Measurements from ENCODE around the gene ULK4. TPM values are rescaled to one million over a fixed set of nuclear protein-coding genes. Genes with fewer than 3 reads are reported as not detected.

The ULK4 gene
- total and polyA plus RNA-seq, 2 of the 8 experiments (the other 6 are each of a cell fraction or from before 2014, with no cell fraction given) = 3.0 to 10.8 TPM

DNA sequence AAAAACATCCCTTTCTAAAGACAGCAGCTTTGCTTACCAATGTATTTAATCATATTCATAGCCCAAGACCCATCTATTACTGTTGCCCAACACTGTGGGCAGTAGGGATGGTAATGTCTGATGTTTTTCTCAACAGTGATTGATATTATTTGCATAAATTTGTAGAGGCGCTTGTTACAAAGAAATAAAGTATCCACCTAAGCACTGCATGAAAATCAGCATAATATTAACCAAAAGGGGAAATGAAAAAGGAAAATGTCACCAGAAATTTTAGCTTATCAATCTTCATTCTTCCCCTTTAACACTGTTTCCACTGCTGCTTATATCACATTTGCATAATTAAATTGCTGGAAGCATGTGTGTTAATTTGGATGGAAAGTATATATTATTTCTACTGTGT is 622.1 kb downstream of the ULK4 start:
- H4K91ac ChIP-seq (replicated peaks; ENCODE audit: insufficient read length, low read length) = no peak overlapping the region
- no peak overlapping the region for H3K4ac ChIP-seq (replicated peaks; ENCODE audit: insufficient read length, low read depth, low read length)
- no peaks in the 10 kb centered on the region for H3K27me3 ChIP-seq (replicated peaks in 1 of 4; ENCODE audit: control insufficient read depth in 3 of 4, extremely low read depth in 1 of 4, insufficient read depth in 3 of 4, low read length in 3 of 4)
- DNase-seq (ENCODE audit: low read depth in 1 of 2, low spot score in 2 of 2) (no peak), FAIRE-seq (no peak)
- 91% methylated on average over 1 of the region's 1 CpG; no CpG with 5 or more reads in 1 of the 2 experiments for WGBS, 2 experiments (ENCODE audit: extremely low coverage in 1 of 2, insufficient coverage in 1 of 2, insufficient read length in 1 of 2, insufficient replicate concordance in 2 of 2, low coverage in 1 of 2, low lambda C conversion rate in 2 of 2, missing lambda C conversion rate in 1 of 2)
- H3K9ac ChIP-seq (replicated peaks in 1 of 4; ENCODE audit: extremely low read depth in 1 of 4, low read depth in 3 of 4, low read length in 3 of 4) = no peak overlapping the region
- no peaks in the 10 kb centered on the region for H3K36me3 ChIP-seq (ENCODE audit: control insufficient read depth in 2 of 4, insufficient read depth in 4 of 4, low read length in 3 of 4)
- ChIA-PET POLR2A (ENCODE audit: partially characterized antibody) (no interaction called here), CTCF (ENCODE audit: partially characterized antibody) (no interaction called here)
- H3K79me1 ChIP-seq (ENCODE audit: low read depth, low read length) = no peaks in the 10 kb centered on the region
- H4K8ac ChIP-seq (ENCODE audit: extremely low read depth, insufficient read depth, low read length) = no peak overlapping the region
- no peak overlapping the region for H2BK12ac ChIP-seq (ENCODE audit: low read depth, low read length)
- no peak overlapping the region for H2AK5ac ChIP-seq (ENCODE audit: low read depth, low read length)
- H3K27ac ChIP-seq (ENCODE audit: low read depth, low read length) = no peak overlapping the region
- no peak overlapping the region for H2BK5ac ChIP-seq (ENCODE audit: low read depth, low read length)
- no peak overlapping the region for H2BK20ac ChIP-seq (ENCODE audit: low read length)
- no peaks in the 10 kb centered on the region; a peak in 1 of 7 replicates for H3K4me1 ChIP-seq (replicated peaks in 1 of 4; ENCODE audit: control insufficient read depth in 3 of 4, insufficient read depth in 4 of 4, low read length in 3 of 4)
- H4K5ac ChIP-seq (ENCODE audit: insufficient read length, low read depth, low read length) = no peak overlapping the region
- H3K56ac ChIP-seq (replicated peaks; ENCODE audit: insufficient read length, low read depth, low read length) = no peak overlapping the region
- H4K20me1 ChIP-seq (replicated peaks in 1 of 2; ENCODE audit: control insufficient read depth in 1 of 2, insufficient read depth in 2 of 2, low read length in 2 of 2) = no peaks in the 10 kb centered on the region
- no peak overlapping the region for H3K14ac ChIP-seq (ENCODE audit: insufficient read length)
- H3K23ac ChIP-seq (ENCODE audit: insufficient read length) = no peak overlapping the region
- H3K23me2 ChIP-seq (ENCODE audit: low read depth, low read length) = no peaks in the 10 kb centered on the region
- H2BK120ac ChIP-seq (replicated peaks; ENCODE audit: low read depth, low read length) = no peak overlapping the region
- no peak overlapping the region for H3K4me3 ChIP-seq (ENCODE audit: extremely low read depth in 1 of 4, insufficient read depth in 2 of 4, low read depth in 3 of 4, low read length in 4 of 4)
- H3K4me2 ChIP-seq (ENCODE audit: insufficient read depth in 1 of 2, low read depth in 2 of 2, low read length in 2 of 2) = no peak overlapping the region
- no peaks in the 10 kb centered on the region for H3K79me2 ChIP-seq (ENCODE audit: control insufficient read depth in 1 of 2, insufficient read depth in 2 of 2, low read length in 2 of 2)
- H2BK15ac ChIP-seq (ENCODE audit: low read length) = no peak overlapping the region
- H2AFZ ChIP-seq (ENCODE audit: low read length) = no peak overlapping the region
- no peaks in the 10 kb centered on the region for H3K9me3 ChIP-seq (ENCODE audit: insufficient read depth in 2 of 2, low read depth in 1 of 2, low read length in 1 of 2)
- no peak for TF ChIP-seq SUZ12 (IDR thresholded peaks at IDR 0.05; ENCODE audit: low read length)
- no peak for TF ChIP-seq KDM4A (IDR thresholded peaks at IDR 0.05; ENCODE audit: low read depth, low read length, severe bottlenecking)
- TF ChIP-seq GTF2F1 (IDR thresholded peaks at IDR 0.05; ENCODE audit: borderline replicate concordance, low read depth, low read length) = no peak
- TF ChIP-seq CBX8 (IDR thresholded peaks at IDR 0.05; ENCODE audit: borderline replicate concordance, low read depth, low read length) = no peak
- TF ChIP-seq, protein P1, sequence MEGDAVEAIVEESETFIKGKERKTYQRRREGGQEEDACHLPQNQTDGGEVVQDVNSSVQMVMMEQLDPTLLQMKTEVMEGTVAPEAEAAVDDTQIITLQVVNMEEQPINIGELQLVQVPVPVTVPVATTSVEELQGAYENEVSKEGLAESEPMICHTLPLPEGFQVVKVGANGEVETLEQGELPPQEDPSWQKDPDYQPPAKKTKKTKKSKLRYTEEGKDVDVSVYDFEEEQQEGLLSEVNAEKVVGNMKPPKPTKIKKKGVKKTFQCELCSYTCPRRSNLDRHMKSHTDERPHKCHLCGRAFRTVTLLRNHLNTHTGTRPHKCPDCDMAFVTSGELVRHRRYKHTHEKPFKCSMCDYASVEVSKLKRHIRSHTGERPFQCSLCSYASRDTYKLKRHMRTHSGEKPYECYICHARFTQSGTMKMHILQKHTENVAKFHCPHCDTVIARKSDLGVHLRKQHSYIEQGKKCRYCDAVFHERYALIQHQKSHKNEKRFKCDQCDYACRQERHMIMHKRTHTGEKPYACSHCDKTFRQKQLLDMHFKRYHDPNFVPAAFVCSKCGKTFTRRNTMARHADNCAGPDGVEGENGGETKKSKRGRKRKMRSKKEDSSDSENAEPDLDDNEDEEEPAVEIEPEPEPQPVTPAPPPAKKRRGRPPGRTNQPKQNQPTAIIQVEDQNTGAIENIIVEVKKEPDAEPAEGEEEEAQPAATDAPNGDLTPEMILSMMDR (IDR thresholded peaks at IDR 0.05; ENCODE audit: control extremely low read depth in 1 of 3, insufficient read depth in 1 of 3, low read depth in 1 of 3, low read length in 3 of 3) = no peak
- TF ChIP-seq ZNF274 (IDR thresholded peaks at IDR 0.05; ENCODE audit: borderline replicate concordance, extremely low read depth, low read length) = no peak
- no peak for TF ChIP-seq KDM1A (IDR thresholded peaks at IDR 0.05; ENCODE audit: borderline replicate concordance, low read length)
- TF ChIP-seq, protein P2, sequence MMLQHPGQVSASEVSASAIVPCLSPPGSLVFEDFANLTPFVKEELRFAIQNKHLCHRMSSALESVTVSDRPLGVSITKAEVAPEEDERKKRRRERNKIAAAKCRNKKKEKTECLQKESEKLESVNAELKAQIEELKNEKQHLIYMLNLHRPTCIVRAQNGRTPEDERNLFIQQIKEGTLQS (IDR thresholded peaks at IDR 0.05; ENCODE audit: insufficient read depth, low read depth, low read length) = no peak
- TF ChIP-seq BCL11A (IDR thresholded peaks at IDR 0.05; ENCODE audit: low read depth in 2 of 2, low read length in 2 of 2) = no peak
- TF ChIP-seq NRF1 (IDR thresholded peaks at IDR 0.05; ENCODE audit: low read depth, low read length) = no peak
- TF ChIP-seq YY1 (IDR thresholded peaks at IDR 0.05; ENCODE audit: low read depth, low read length) = no peak
- no peak for TF ChIP-seq MAFK (IDR thresholded peaks at IDR 0.05; ENCODE audit: low read depth, low read length)
- H3K18ac ChIP-seq (ENCODE audit: extremely low read depth, low read length) = no peak overlapping the region

Data from H1 (cell line).